T-helper 1 cell treated with Interleukin-12 subunit alpha and Interleukin-12 subunit beta and Interleukin-4 antibody, amounts not matched to agents 30 ng/mL and 1 ng/mL, for 36 hours (primary cell): ENCODE results near the gene GPR42. TPM values are rescaled to one million over a fixed set of nuclear protein-coding genes. Genes with fewer than 3 reads are reported as not detected.
"Not testable (repeated sequence)": the region's sequence is repeated elsewhere in the genome, so short reads cannot be mapped to it uniquely, and the experiment has no call there.

Source experiments
- intact Hi-C: fragments of 100-400 bp; cut with micrococcal nuclease; formaldehyde crosslinking; loops from one replicate; pipeline ENCODE4 v1.15.1; 2024
- total RNA-seq: library from RNA; stranded (reverse); gene quantifications from 2 replicates; pipeline ENCODE4 v1.2.3, GENCODE V29; 2022

GPR42 gene
- total RNA-seq, 1 donor from 2014 or later = 0.27 TPM

- intact Hi-C loops = loop anchor here (1.0 kb wide), 3 partner anchors 77 to 135 kb away; no protein-coding TSS in a partner anchor
Observed at GRCh38 chr19:35346193-35347052, 24.4 kb upstream of the GPR42 start.

- intact Hi-C loops = loop anchor here (1.0 kb wide), 3 partner anchors 78 to 136 kb away; no protein-coding TSS in a partner anchor
Observed at GRCh38 chr19:35347171-35347929, 23.5 kb upstream of the GPR42 start, which contains the start of gene FFAR1. TSS of gene FFAR1 (plus strand) at chr19:35347902. CDS start at chr19:35351552, 3,650 bp downstream.

- intact Hi-C loops = loop anchor here (1.0 kb wide), 3 partner anchors 79 to 137 kb away; no protein-coding TSS in a partner anchor
Observed at GRCh38 chr19:35347930-35348298, 23.0 kb upstream of the GPR42 start.

- intact Hi-C loops = no loop called here
Observed at GRCh38 chr19:35348911-35349611, 21.8 kb upstream of the GPR42 start.

GRCh38 chr19:35349614-35350521, 21.0 kb upstream of the GPR42 start:
- intact Hi-C loops = no loop called here

- intact Hi-C loops = no loop called here
Observed at GRCh38 chr19:35350591-35350990, 20.3 kb upstream of the GPR42 start.

GRCh38 chr19:35351411-35352176, 19.3 kb upstream of the GPR42 start:
- intact Hi-C loops = loop anchor here (1.0 kb wide), 2 partner anchors 117 to 144 kb away; no protein-coding TSS in a partner anchor

GRCh38 chr19:35352177-35352447, 18.8 kb upstream of the GPR42 start:
- intact Hi-C loops = loop anchor here (1.0 kb wide), 2 partner anchors 116 to 143 kb away; no protein-coding TSS in a partner anchor

GRCh38 chr19:35352448-35353304, 18.2 kb upstream of the GPR42 start:
- intact Hi-C loops = loop anchor here (1.0 kb wide), 3 partner anchors 116 to 240 kb away; no protein-coding TSS in a partner anchor

- intact Hi-C loops = loop anchor here (1.0 kb wide), 1 partner anchor 239 kb away; no protein-coding TSS in a partner anchor
Observed at GRCh38 chr19:35353635-35354034, 17.2 kb upstream of the GPR42 start.

- intact Hi-C loops = no loop called here
Observed at GRCh38 chr19:35354898-35355297, 16.0 kb upstream of the GPR42 start.

GRCh38 chr19:35355791-35356460, 14.9 kb upstream of the GPR42 start:
- intact Hi-C loops = no loop called here

- intact Hi-C loops = no loop called here
Observed at GRCh38 chr19:35357867-35358573, 12.8 kb upstream of the GPR42 start, which contains the start of gene FFAR3. TSS of gene FFAR3 (plus strand) at chr19:35358460. CDS start at chr19:35358891, 431 bp downstream.

GRCh38 chr19:35358834-35359233, 12.0 kb upstream of the GPR42 start:
- intact Hi-C loops = not testable (repeated sequence)

GRCh38 chr19:35359395-35359794, 11.5 kb upstream of the GPR42 start:
- intact Hi-C loops = not testable (repeated sequence)

GRCh38 chr19:35360081-35360480, 10.8 kb upstream of the GPR42 start:
- intact Hi-C loops = not testable (repeated sequence)

GRCh38 chr19:35360880-35361420, 9.9 kb upstream of the GPR42 start:
- intact Hi-C loops = no loop called here
